Lung (tissue), 12 donors: ENCODE results near the gene ERBB4. TPM values are rescaled to one million over a fixed set of nuclear protein-coding genes. Genes with fewer than 3 reads are reported as not detected.

Source experiments
- ATAC-seq: fragments of 200-7000 bp; cut with Tn5 transposase; one replicate; pipeline ENCODE4 v1.9.1; 2020; ENCODE audit warnings: moderate number of reproducible peaks; ENCODE audit not compliant: insufficient read depth, low FRiP score
- DNase-seq, 3 donors: peaks; one replicate each; pipeline ENCODE4 v3.0.0-alpha.2; 2013 to 2017
- H3K27ac ChIP-seq, 2 donors: one replicate each; pipeline ENCODE4 v1.5.1; 2013; ENCODE audit warnings: mild to moderate bottlenecking in 2 of 2, moderate library complexity in 2 of 2, control low read depth in 1 of 2, inconsistent platforms in 1 of 2, low read depth in 1 of 2, low read length in 1 of 2
- H3K27me3 ChIP-seq, 3 donors: one replicate each; pipeline ENCODE4 v1.5.1; 2013; ENCODE audit warnings: low read length in 2 of 3; ENCODE audit not compliant: control insufficient read depth in 3 of 3, insufficient read depth in 3 of 3
- H3K36me3 ChIP-seq, 4 donors: one replicate each; pipeline ENCODE4 v1.5.1; 2013; ENCODE audit warnings: low read length in 4 of 4, mild to moderate bottlenecking in 1 of 4, moderate library complexity in 1 of 4; ENCODE audit not compliant: control insufficient read depth in 4 of 4, insufficient read depth in 4 of 4
- H3K4me1 ChIP-seq, 5 donors: one replicate each; pipeline ENCODE4 v1.5.1; 2013; ENCODE audit warnings: low read length in 5 of 5, mild to moderate bottlenecking in 2 of 5, moderate library complexity in 1 of 5; ENCODE audit not compliant: control insufficient read depth in 5 of 5, insufficient read depth in 5 of 5
- H3K4me3 ChIP-seq: one replicate; pipeline ENCODE4 v1.5.1; 2013; ENCODE audit warnings: mild to moderate bottlenecking, control low read depth, moderate library complexity
- H3K9ac ChIP-seq, 2 donors: one replicate each; pipeline ENCODE4 v1.5.1; 2013; ENCODE audit warnings: low read length in 2 of 2, control low read depth in 1 of 2; ENCODE audit not compliant: insufficient read depth in 1 of 2
- H3K9me3 ChIP-seq, 4 donors: one replicate each; pipeline ENCODE4 v1.5.1; 2013; ENCODE audit warnings: low read length in 3 of 4, mild to moderate bottlenecking in 1 of 4, moderate library complexity in 1 of 4; ENCODE audit not compliant: control insufficient read depth in 4 of 4, insufficient read depth in 3 of 4
- WGBS, 2 donors: extraction: QIAGEN DNeasy Blood & Tissue Kit; methylation state at CpG; one replicate each; pipeline ENCODE4 v1.1.7; 2013; 5-methylcytosine and 5-hydroxymethylcytosine counted together
- polyA plus RNA-seq, 2 donors: library from polyadenylated mRNA; stranded (reverse); fragments of 200-250 nt; gene quantifications; one replicate each; pipeline ENCODE4 v1.2.1, GENCODE V29; 2013
- total RNA-seq, 2 donors: library from RNA; depleted of rRNA in 1 of 2; stranded (reverse); fragments of >200 nt in 1 of 2; gene quantifications; one replicate each; pipeline ENCODE4 v1.2.1, GENCODE V29; 2014 to 2021
- TF ChIP-seq, protein P1 (sequence below): IDR thresholded peaks from 2 replicates; pipeline ENCODE4 v1.5.1; 2012; ENCODE audit warnings: mild to moderate bottlenecking; ENCODE audit errors: control extremely low read depth, extremely low read depth
- donor health status: control.
- donor health status: control.
- donor health status: Bipolar disorder and iron deficiency.
- donor health status: healthy.
- donor health status: DM: yes; HTN: yes; CAD: no.

Gene ERBB4
- total and polyA plus RNA-seq, 4 donors, result 0.41 to 16.8 (median 5.3) TPM

DNA sequence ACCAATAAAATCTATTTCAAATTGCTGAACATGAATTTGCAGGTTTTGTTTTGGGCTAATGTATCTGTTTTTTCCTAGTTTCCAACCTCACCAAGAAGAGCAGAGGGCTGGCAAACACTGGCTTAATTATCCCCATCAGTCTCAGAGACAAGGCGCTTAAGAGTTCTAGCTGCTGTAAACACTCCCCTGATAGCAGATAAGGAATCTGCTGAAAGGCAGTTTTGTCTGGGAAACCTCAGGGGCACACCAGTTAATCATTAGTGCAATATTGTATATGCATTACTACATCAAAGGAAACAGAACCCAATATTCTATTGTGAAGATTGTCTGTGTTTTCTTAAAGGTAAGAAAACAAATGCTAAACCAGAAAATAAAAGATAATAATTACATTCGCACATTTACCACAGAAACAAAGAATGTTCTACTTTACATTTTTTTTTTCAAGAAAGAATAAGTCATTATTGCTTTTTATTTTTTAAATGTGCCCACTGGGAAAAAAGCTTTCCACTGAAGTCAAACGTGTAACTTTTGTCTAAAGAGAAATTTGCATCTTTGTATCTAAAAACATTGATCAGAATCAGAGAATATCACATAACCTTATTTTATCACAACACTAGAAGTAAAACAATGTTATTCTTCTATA, 179.1 kb downstream of the ERBB4 start:
- no peak for DNase-seq
- no peaks in the 10 kb centered on the region for H3K36me3 ChIP-seq
- H3K27me3 ChIP-seq, result no peaks in the 10 kb centered on the region
- WGBS, 2 donors, result 39 to 42% methylated on average over 3 of the region's 3 CpGs
- no peak overlapping the region for H3K27ac ChIP-seq
- no peak for ATAC-seq
- H3K9ac ChIP-seq, result no peak overlapping the region
- no peaks in the 10 kb centered on the region for H3K9me3 ChIP-seq
- peaks cover 0 to 2% (median 0%) of the 10 kb centered on the region in 5 donors for H3K4me1 ChIP-seq
- no peak overlapping the region for H3K4me3 ChIP-seq
- TF ChIP-seq, protein P1, sequence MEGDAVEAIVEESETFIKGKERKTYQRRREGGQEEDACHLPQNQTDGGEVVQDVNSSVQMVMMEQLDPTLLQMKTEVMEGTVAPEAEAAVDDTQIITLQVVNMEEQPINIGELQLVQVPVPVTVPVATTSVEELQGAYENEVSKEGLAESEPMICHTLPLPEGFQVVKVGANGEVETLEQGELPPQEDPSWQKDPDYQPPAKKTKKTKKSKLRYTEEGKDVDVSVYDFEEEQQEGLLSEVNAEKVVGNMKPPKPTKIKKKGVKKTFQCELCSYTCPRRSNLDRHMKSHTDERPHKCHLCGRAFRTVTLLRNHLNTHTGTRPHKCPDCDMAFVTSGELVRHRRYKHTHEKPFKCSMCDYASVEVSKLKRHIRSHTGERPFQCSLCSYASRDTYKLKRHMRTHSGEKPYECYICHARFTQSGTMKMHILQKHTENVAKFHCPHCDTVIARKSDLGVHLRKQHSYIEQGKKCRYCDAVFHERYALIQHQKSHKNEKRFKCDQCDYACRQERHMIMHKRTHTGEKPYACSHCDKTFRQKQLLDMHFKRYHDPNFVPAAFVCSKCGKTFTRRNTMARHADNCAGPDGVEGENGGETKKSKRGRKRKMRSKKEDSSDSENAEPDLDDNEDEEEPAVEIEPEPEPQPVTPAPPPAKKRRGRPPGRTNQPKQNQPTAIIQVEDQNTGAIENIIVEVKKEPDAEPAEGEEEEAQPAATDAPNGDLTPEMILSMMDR, result no peak

DNA sequence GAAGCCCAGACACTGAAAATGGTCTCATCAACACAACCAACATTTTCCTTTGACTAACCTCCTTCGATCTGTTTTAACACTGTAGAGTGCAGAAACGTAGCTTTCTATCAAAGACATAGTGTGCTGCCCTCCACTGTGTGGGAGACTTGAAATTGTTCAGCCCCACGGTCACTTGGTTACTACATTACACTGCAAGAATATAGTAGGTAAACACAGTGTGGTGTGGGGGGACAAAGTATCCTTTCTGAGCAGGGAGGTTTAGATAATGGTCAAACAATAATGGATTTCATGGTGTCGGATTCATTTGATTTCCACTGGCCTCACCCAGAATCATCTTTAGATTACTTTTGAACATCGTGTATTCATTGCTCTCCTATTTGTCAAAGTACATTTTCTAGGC, 181.0 kb downstream of the ERBB4 start:
- no peaks in the 10 kb centered on the region for H3K9me3 ChIP-seq
- DNase-seq (no peak), ATAC-seq (no peak)
- 67 to 74% methylated on average over 5 of the region's 5 CpGs for WGBS, 2 donors
- H3K4me1 ChIP-seq, result peaks cover 0 to 2% (median 0%) of the 10 kb centered on the region in 5 donors
- no peak overlapping the region for H3K4me3 ChIP-seq
- H3K36me3 ChIP-seq, result no peaks in the 10 kb centered on the region
- H3K9ac ChIP-seq, result no peak overlapping the region
- H3K27ac ChIP-seq, result no peak overlapping the region
- TF ChIP-seq, protein P1, result no peak
- no peaks in the 10 kb centered on the region for H3K27me3 ChIP-seq

DNA sequence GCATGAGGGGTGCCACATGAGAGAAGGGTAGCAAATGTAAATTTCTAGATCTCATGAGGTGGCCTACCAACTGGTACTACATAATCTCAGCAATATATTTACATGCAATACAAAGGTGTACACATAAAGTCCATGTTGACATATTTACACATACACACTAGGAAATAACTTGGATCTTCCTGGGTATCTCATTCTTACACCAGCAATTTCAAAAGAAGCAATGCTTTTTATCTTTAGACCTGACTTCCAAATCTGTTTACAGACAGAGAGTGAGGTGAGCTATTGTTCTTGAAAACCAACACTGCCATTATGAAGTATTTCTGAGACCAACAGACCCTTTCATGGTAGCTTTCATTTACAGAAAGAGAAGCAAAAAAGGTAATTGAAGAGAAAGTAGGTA, 184.2 kb downstream of the ERBB4 start:
- H3K4me1 ChIP-seq, result peaks cover 0 to 2% (median 0%) of the 10 kb centered on the region in 5 donors
- no peak overlapping the region for H3K27ac ChIP-seq
- DNase-seq (no peak), ATAC-seq (no peak)
- H3K9me3 ChIP-seq, result no peaks in the 10 kb centered on the region
- H3K27me3 ChIP-seq, result no peaks in the 10 kb centered on the region
- no peak overlapping the region for H3K4me3 ChIP-seq
- TF ChIP-seq, protein P1, result no peak
- H3K9ac ChIP-seq, result no peak overlapping the region
- H3K36me3 ChIP-seq, result no peaks in the 10 kb centered on the region

DNA sequence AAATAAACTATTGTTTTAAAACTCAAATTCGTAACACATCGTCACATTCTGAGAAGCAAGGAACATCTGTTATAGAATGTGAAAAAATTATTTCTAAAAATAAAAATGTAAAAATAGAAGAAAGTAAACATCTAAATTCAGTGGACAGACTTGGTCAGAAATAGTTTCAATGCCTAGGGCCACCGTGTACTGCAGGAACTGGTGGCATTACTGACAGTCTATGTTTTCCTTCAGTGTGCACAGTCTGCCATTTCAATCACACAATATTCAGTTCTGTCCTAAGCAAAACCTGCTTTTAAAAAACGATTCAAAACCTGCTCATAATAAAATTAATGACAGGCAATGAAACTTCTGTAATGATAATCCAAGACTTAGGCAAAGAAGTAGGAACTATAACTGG, 190.1 kb downstream of the ERBB4 start:
- ATAC-seq, result no peak

More for the DNA sequence above, 190.1 kb downstream of the ERBB4 start:
- Histone ChIP-seq H3K36me3 (no peaks in the 10 kb centered on the region), H3K9ac (no peak overlapping the region), H3K4me1 (no peaks in the 10 kb centered on the region), H3K9me3 (no peaks in the 10 kb centered on the region), H3K27ac (no peak overlapping the region), H3K27me3 (no peaks in the 10 kb centered on the region), H3K4me3 (no peak overlapping the region)
- no peak for DNase-seq
- TF ChIP-seq, protein P1, result no peak
- 73 to 75% methylated on average over 4 of the region's 4 CpGs for WGBS, 2 donors
